Body of pancreas (tissue), 4 donors: ENCODE results near the gene PCNT. TPM values are rescaled to one million over a fixed set of nuclear protein-coding genes. Genes with fewer than 3 reads are reported as not detected.

ENCODE experiments used
- ATAC-seq: fragments of 150-250 bp; one replicate; pipeline ENCODE4 v1.9.1; 2016
- DNase-seq, 4 donors: peaks; one replicate each; pipeline ENCODE4 v3.0.0-alpha.2; 2019
- H3K27ac ChIP-seq, 4 donors: fragments of 200-600 bp; sonication (generic); 1 replicate in 3 of 4; 2 replicates in 1 of 4; pipeline versions ENCODE4 v1.5.1 to v1.6.1; 2016 to 2019; ENCODE audit warnings: mild to moderate bottlenecking in 1 of 4, mixed read lengths in 1 of 4, moderate library complexity in 1 of 4
- H3K27me3 ChIP-seq, 2 donors: fragments of 200-600 bp; sonication (generic); one replicate each; pipeline ENCODE4 v1.6.0; 2016; ENCODE audit warnings: mild to moderate bottlenecking in 1 of 2
- H3K36me3 ChIP-seq, 2 donors: fragments of 200-600 bp; sonication (generic); replicated peaks in 1 of 2; 2 replicates each; pipeline ENCODE4 v1.5.1; 2016; ENCODE audit warnings: low read depth in 2 of 2; ENCODE audit not compliant: insufficient read depth in 1 of 2
- H3K4me1 ChIP-seq: fragments of 200-600 bp; sonication (generic); one replicate; pipeline ENCODE4 v1.6.0; 2016
- H3K4me3 ChIP-seq, 2 donors: fragments of 200-600 bp; sonication (generic); 1 replicate in 1 of 2; 2 replicates in 1 of 2; pipeline ENCODE4 v1.5.1; 2016 to 2019
- H3K9me3 ChIP-seq, 3 donors: fragments of 200-600 bp; sonication (generic); 1 replicate in 2 of 3; 2 replicates in 1 of 3; pipeline ENCODE4 v1.5.1; 2016
- POLR2A ChIP-seq, 3 donors: fragments of 450-650 bp; IDR thresholded peaks; one replicate each; pipeline ENCODE4 v1.6.1; 2016; ENCODE audit warnings: antibody characterized with exemption in 3 of 3, mild to moderate bottlenecking in 2 of 3
- WGBS, 2 donors: methylation state at CpG; one replicate each; pipeline ENCODE4 v1.1.5; 2017; 5-methylcytosine and 5-hydroxymethylcytosine counted together
- intact Hi-C: fragments of 100-400 bp; cut with DNase I; formaldehyde crosslinking; loops from one replicate; pipeline ENCODE4 v1.15.1; 2023
- total RNA-seq, 2 donors: library from RNA; depleted of rRNA; stranded (reverse); fragments of >200 nt; gene quantifications; one replicate each; pipeline ENCODE4 v1.1.0, GENCODE V29; 2016
- TF ChIP-seq, protein P1 (sequence below), 7 experiments: fragments of 450-650 bp in 4 of 7; fragments of 200-600 bp in 3 of 7; sonication (generic) in 3 of 7; IDR thresholded peaks; one replicate each; pipeline ENCODE4 v1.5.1; 2016 to 2019; ENCODE audit warnings: antibody characterized with exemption in 7 of 7

Gene PCNT
- total RNA-seq, 2 donors from 2014 or later, result 11.9 to 28.0 TPM

DNA sequence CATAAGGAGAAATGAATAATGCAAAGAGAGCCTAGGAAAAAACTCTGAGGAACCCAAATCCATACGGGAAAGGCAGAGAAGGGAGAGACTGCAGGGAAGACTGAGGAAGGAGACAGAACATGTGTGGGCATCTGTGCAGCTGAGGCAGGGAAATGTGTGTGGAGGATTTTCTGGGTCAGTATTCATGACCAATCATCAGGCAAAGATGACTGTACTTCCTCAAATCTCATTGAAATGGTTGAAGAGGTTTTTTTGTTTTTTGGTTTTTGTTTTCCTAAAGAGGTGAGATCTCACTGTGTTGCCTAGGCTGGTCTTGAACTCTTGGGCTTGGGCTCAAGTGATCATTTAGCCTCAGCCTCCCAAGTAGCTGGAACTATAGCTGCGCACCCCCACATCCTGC is 150.4 kb downstream of the PCNT start:
- Histone ChIP-seq H3K9me3 (no peaks in the 10 kb centered on the region), H3K27ac (no peak overlapping the region), H3K4me1 (peaks cover 5% of the 10 kb centered on the region), H3K4me3 (no peak overlapping the region), H3K27me3 (no peaks in the 10 kb centered on the region), H3K36me3 (no peaks in the 10 kb centered on the region)
- intact Hi-C loops, result no loop called here
- WGBS, 2 donors, result 97% methylated on average over 2 of the region's 2 CpGs
- DNase-seq (no peak), ATAC-seq (no peak)
- no peak for TF ChIP-seq POLR2A (IDR thresholded peaks at IDR 0.05)
- TF ChIP-seq, protein P1, sequence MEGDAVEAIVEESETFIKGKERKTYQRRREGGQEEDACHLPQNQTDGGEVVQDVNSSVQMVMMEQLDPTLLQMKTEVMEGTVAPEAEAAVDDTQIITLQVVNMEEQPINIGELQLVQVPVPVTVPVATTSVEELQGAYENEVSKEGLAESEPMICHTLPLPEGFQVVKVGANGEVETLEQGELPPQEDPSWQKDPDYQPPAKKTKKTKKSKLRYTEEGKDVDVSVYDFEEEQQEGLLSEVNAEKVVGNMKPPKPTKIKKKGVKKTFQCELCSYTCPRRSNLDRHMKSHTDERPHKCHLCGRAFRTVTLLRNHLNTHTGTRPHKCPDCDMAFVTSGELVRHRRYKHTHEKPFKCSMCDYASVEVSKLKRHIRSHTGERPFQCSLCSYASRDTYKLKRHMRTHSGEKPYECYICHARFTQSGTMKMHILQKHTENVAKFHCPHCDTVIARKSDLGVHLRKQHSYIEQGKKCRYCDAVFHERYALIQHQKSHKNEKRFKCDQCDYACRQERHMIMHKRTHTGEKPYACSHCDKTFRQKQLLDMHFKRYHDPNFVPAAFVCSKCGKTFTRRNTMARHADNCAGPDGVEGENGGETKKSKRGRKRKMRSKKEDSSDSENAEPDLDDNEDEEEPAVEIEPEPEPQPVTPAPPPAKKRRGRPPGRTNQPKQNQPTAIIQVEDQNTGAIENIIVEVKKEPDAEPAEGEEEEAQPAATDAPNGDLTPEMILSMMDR (IDR thresholded peaks at IDR 0.05), result no peak

DNA sequence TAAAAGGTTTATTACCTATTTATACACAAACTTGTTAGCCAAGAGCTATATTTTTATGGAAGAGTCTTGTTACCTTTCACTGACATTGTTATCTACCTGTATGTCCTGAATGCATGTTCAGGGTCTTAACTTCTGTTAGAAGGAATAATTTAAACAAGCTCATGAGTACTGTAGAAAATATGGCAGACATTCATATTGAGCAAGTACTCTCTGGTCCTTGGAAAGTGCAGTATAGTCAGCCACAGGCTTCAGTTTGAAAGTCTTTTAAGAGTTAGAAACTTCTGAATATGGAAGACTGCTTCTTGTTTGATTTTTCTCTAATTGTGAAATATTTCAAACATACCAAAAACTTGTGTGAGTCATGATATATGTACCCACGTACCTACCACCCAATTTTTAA is 151.3 kb downstream of the PCNT start:
- intact Hi-C loops, result no loop called here
- no peak for TF ChIP-seq POLR2A (IDR thresholded peaks at IDR 0.05)
- TF ChIP-seq, protein P1 (IDR thresholded peaks at IDR 0.05), result no peak
- no peaks in the 10 kb centered on the region for H3K27me3 ChIP-seq
- no peak overlapping the region for H3K27ac ChIP-seq
- 78 to 84% methylated on average over 1 of the region's 1 CpG for WGBS, 2 donors
- peaks cover 14% of the 10 kb centered on the region for H3K4me1 ChIP-seq
- H3K36me3 ChIP-seq, result no peaks in the 10 kb centered on the region
- no peaks in the 10 kb centered on the region for H3K9me3 ChIP-seq
- no peak for ATAC-seq
- H3K4me3 ChIP-seq, result no peak overlapping the region
- no peak for DNase-seq

DNA sequence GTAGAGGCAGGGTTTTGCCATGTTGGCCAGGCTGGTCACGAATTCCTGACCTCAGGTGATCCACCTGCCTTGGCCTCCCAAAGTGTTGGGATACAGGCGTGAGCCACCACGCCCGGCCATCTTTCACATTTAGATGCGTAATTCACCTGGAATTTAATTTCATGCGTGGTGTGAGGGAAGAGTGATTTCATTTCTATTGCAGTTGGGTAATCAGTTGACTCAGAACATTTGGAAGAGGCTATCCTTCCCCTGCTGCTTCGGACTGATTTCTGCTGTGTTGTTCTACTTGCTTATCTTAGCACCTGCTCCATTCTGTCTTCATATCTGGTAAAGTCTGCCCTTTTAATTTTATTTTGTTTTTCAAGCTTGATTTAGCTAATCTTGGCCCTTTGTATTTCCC is 153.8 kb downstream of the PCNT start:
- WGBS, 2 donors, result 56 to 62% methylated on average over 2 to 7 of the region's 7 CpGs
- no peaks in the 10 kb centered on the region for H3K9me3 ChIP-seq
- TF ChIP-seq, protein P1 (IDR thresholded peaks at IDR 0.05), result no peak
- TF ChIP-seq POLR2A (IDR thresholded peaks at IDR 0.05), result no peak
- peak overlapping the region in 2 of 4 donors; percentile 24 to 68 for H3K27ac ChIP-seq
- ATAC-seq, result peak; percentile 57
- no peak overlapping the region for H3K4me3 ChIP-seq
- H3K27me3 ChIP-seq, result no peaks in the 10 kb centered on the region
- H3K36me3 ChIP-seq, result no peaks in the 10 kb centered on the region
- intact Hi-C loops, result no loop called here
- peak in 1 of 4 donors; percentile 47 for DNase-seq
- H3K4me1 ChIP-seq, result peaks cover 32% of the 10 kb centered on the region

- peaks cover 40% of the 10 kb centered on the region for H3K4me1 ChIP-seq
- 29 to 41% methylated on average over 2 of the region's 2 CpGs for WGBS, 2 donors
- no peak for ATAC-seq
Measured at GRCh38 chr21:46478910-46479309, 155.0 kb downstream of the PCNT start.

DNA sequence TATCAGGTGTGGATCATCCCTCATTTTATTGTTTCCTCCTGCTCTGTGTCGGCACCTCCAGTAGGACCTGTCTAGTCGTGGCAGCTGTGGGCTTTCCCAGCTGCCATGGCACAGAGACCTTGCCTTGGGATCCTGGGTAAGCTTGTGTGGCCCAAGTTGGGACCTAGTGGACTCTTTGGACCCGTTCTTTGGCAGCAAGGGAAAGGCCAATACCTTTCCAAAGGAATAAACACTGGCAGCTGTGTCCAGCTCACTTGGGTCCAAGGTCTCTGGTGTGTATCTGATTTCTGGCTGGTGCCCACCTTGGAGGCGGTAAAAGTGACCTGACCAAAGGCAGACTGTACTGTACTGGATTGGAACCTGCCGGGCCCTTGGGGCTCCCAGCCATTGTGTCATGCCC is 156.5 kb downstream of the PCNT start:
- TF ChIP-seq POLR2A (IDR thresholded peaks at IDR 0.05), result no peak
- TF ChIP-seq, protein P1 (IDR thresholded peaks at IDR 0.05), result no peak
- Histone ChIP-seq H3K36me3 (no peaks in the 10 kb centered on the region), H3K27ac (peak overlapping the region; percentile 13 to 74 (median 44)), H3K9me3 (no peaks in the 10 kb centered on the region), H3K4me1 (peaks cover 42% of the 10 kb centered on the region), H3K4me3 (no peak overlapping the region), H3K27me3 (no peaks in the 10 kb centered on the region)
- ATAC-seq (peak; percentile 82), DNase-seq (peak; percentile 57 to 84 (median 80))
- intact Hi-C loops, result no loop called here
- WGBS, 2 donors, result 39 to 47% methylated on average over 2 to 5 of the region's 5 CpGs

More at GRCh38 chr21:46478910-46479309, 155.0 kb downstream of the PCNT start:
- H3K36me3 ChIP-seq, result no peaks in the 10 kb centered on the region
- H3K4me3 ChIP-seq, result no peak overlapping the region
- peak overlapping the region in 1 of 4 donors; percentile 33 for H3K27ac ChIP-seq
- DNase-seq, result no peak
- intact Hi-C loops, result no loop called here
- H3K27me3 ChIP-seq, result no peaks in the 10 kb centered on the region
- TF ChIP-seq POLR2A (IDR thresholded peaks at IDR 0.05), result no peak
- TF ChIP-seq, protein P1 (IDR thresholded peaks at IDR 0.05), result no peak
- H3K9me3 ChIP-seq, result no peaks in the 10 kb centered on the region
